ENCODE data around the gene CALR3. TPM values are rescaled to one million over a fixed set of nuclear protein-coding genes. Genes with fewer than 3 reads are reported as not detected.

The CALR3 gene
- total and polyA plus RNA-seq, 2 of the 13 experiments (the other 11 are each of a cell fraction or from before 2014, with no cell fraction given), result not detected

DNA sequence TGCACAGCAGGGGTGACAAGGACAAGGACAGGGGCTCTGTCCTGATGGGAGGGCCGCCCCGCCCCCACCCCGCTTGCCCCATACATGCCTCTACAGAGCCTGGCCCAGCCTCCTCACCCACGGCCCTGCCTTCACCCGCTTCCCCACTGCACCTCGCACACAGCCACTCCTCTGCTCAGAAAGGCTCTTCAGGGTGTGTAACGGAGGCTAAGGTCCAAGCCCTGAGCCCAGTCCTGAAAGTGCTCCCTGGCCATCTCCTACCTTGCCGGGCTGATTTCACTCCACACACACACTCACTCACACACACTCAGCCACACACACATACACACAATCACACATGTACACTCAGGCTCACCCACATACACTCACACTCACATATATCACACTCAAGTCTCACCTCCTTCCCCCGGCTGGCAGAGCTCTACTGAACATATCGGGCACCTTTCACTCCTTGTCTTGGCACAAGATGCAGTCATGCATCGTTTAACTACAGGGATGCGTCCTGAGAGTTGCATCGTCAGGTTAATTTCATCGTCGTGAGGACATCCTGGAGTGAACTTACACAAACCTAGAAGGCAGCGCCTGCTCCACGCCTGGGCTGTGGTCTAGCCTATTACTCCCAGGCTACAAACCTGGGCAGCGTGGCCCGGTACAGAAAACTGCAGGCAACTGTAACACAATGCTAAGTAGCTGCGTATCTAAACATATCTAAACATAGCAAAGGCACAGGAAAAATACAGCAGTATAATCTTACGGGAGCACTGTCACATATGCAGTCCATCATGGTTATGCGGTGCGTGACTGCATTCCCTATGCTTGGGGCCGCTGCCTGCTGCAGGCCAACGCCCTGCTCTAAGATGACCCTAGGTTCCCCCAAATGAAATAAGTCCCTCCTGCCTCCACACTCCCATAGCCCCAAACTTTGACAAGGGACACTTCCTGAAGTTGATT, 37.3 kb downstream of the CALR3 start:
- Histone ChIP-seq H3K4me3 (replicated peaks in 1 of 3; ENCODE audit: insufficient read depth in 1 of 3, low read depth in 2 of 3, low read length in 3 of 3) (peak overlapping the region in 1 of 3 experiments; percentile 61; a peak in 2 of 6 replicates), H3K9me3 (ENCODE audit: low read length) (no peaks in the 10 kb centered on the region), H4K20me1 (ENCODE audit: insufficient read depth, low read length) (peaks cover 16% of the 10 kb centered on the region), H3K27ac (ENCODE audit: extremely low read length, insufficient read depth, low read length) (peak overlapping the region; percentile 50), H3K4me2 (ENCODE audit: low read depth, low read length) (peak overlapping the region; percentile 72), H3K4me1 (ENCODE audit: insufficient read depth, low read length) (peaks cover 68% of the 10 kb centered on the region), H3K27me3 (ENCODE audit: control insufficient read depth in 1 of 2, insufficient read depth in 2 of 2, low read length in 2 of 2) (no peaks in the 10 kb centered on the region), H3K36me3 (replicated peaks in 1 of 2; ENCODE audit: control insufficient read depth in 1 of 2, insufficient read depth in 2 of 2, low read length in 2 of 2) (peaks cover 1 to 3% of the 10 kb centered on the region in 2 experiments; a peak in 1 of 5 replicates), H3K79me2 (ENCODE audit: insufficient read depth, low read length) (peaks cover 94% of the 10 kb centered on the region), H2AFZ (ENCODE audit: low read length) (no peak overlapping the region), H3K9ac (ENCODE audit: insufficient read depth, low read depth, low read length) (peak overlapping the region; percentile 33; the same call in 1 of the 2 replicates)
- DNase-seq (ENCODE audit: low spot score) (peak; percentile 38), FAIRE-seq (peak; percentile 66), ATAC-seq (peak; percentile 87)
- BruUV-seq (replicated peaks), result no TSS peak
- CTCF ChIA-PET (ENCODE audit: low intra/inter-chr PET ratio, low total read pairs), result no interaction called here
- WGBS (ENCODE audit: low lambda C conversion rate), result 63% methylated on average over 16 of the region's 25 CpGs
- POLR2A ChIA-PET, result interaction anchor here (1.2 to 1.8 kb wide), 3 partner anchors 12 to 35 kb away, joined by 3 to 5 read pairs (median 4); no protein-coding TSS in a partner anchor
- in situ Hi-C loops (cut with HindIII; ENCODE audit: extremely low pct_ligation_motif_present, low pct_unique_long_range_greater_than_20kb) (no loop called here), intact Hi-C loops (cut with micrococcal nuclease; ENCODE audit: unreplicated experiment) (no loop called here)
- TF ChIP-seq NONO (IDR thresholded peaks at IDR 0.05) (no peak), NONO (CRISPR knock-in tag; conservative IDR thresholded peaks at IDR 0.05) (0 out of 2 replicates have a peak, but pooled peaks have one; percentile 19), ZNF768 (CRISPR knock-in tag; IDR thresholded peaks at IDR 0.05) (peak; percentile 39; the same call in 1 of the 2 replicates), ZNF605 (CRISPR knock-in tag; IDR thresholded peaks at IDR 0.05) (0 out of 2 replicates have a peak, but pooled peaks have one; percentile 41), SRSF1 (optimal IDR thresholded peaks at IDR 0.05; ENCODE audit: low read depth, low read length) (no peak), ZNF263 (CRISPR knock-in tag; IDR thresholded peaks at IDR 0.05) (peak; percentile 92), THAP9 (CRISPR knock-in tag; IDR thresholded peaks at IDR 0.05; ENCODE audit: borderline replicate concordance) (no peak), ZNF616 (CRISPR knock-in tag; IDR thresholded peaks at IDR 0.05; ENCODE audit: low read depth) (peak; percentile 89; the same call in 1 of the 2 replicates), HDAC1 (CRISPR knock-in tag; IDR thresholded peaks at IDR 0.05) (peak; percentile 37; the same call in 1 of the 2 replicates), KMT2A (CRISPR knock-in tag; IDR thresholded peaks at IDR 0.05) (0 out of 2 replicates have a peak, but pooled peaks have one; percentile 17)
- TF ChIP-seq, protein P1, sequence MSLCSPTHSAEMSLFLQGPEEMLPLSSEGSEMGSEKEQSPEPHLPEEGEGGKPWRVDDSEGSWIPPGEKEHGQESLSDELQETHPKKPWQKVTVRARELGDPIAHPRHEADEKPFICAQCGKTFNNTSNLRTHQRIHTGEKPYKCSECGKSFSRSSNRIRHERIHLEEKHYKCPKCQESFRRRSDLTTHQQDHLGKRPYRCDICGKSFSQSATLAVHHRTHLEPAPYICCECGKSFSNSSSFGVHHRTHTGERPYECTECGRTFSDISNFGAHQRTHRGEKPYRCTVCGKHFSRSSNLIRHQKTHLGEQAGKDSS (CRISPR knock-in tag; IDR thresholded peaks at IDR 0.05; ENCODE audit: borderline replicate concordance, low read depth), result peak; percentile 33; the same call in 1 of the 2 replicates
- TF ChIP-seq, protein P2, sequence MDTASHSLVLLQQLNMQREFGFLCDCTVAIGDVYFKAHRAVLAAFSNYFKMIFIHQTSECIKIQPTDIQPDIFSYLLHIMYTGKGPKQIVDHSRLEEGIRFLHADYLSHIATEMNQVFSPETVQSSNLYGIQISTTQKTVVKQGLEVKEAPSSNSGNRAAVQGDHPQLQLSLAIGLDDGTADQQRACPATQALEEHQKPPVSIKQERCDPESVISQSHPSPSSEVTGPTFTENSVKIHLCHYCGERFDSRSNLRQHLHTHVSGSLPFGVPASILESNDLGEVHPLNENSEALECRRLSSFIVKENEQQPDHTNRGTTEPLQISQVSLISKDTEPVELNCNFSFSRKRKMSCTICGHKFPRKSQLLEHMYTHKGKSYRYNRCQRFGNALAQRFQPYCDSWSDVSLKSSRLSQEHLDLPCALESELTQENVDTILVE (CRISPR knock-in tag; IDR thresholded peaks at IDR 0.05), result no peak
- TF ChIP-seq, protein P3, sequence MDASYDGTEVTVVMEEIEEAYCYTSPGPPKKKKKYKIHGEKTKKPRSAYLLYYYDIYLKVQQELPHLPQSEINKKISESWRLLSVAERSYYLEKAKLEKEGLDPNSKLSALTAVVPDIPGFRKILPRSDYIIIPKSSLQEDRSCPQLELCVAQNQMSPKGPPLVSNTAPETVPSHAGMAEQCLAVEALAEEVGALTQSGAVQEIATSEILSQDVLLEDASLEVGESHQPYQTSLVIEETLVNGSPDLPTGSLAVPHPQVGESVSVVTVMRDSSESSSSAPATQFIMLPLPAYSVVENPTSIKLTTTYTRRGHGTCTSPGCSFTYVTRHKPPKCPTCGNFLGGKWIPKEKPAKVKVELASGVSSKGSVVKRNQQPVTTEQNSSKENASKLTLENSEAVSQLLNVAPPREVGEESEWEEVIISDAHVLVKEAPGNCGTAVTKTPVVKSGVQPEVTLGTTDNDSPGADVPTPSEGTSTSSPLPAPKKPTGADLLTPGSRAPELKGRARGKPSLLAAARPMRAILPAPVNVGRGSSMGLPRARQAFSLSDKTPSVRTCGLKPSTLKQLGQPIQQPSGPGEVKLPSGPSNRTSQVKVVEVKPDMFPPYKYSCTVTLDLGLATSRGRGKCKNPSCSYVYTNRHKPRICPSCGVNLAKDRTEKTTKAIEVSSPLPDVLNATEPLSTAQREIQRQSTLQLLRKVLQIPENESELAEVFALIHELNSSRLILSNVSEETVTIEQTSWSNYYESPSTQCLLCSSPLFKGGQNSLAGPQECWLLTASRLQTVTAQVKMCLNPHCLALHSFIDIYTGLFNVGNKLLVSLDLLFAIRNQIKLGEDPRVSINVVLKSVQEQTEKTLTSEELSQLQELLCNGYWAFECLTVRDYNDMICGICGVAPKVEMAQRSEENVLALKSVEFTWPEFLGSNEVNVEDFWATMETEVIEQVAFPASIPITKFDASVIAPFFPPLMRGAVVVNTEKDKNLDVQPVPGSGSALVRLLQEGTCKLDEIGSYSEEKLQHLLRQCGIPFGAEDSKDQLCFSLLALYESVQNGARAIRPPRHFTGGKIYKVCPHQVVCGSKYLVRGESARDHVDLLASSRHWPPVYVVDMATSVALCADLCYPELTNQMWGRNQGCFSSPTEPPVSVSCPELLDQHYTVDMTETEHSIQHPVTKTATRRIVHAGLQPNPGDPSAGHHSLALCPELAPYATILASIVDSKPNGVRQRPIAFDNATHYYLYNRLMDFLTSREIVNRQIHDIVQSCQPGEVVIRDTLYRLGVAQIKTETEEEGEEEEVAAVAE (CRISPR knock-in tag; IDR thresholded peaks at IDR 0.05; ENCODE audit: borderline replicate concordance), result no peak
